ENCODE data around the gene CTR9. TPM values are rescaled to one million over a fixed set of nuclear protein-coding genes. Genes with fewer than 3 reads are reported as not detected.

CTR9 gene
- total and polyA plus RNA-seq, 9 of the 15 experiments (the other 6 are each of a cell fraction or from before 2014, with no cell fraction given) = 25.4 to 79.3 (median 47.3) TPM

GRCh38 chr11:10774811-10775210 lies 23.8 kb downstream of the CTR9 start:
- ChIA-PET CTCF (ENCODE audit: low intra/inter-chr PET ratio) (no interaction called here), POLR2A (interaction anchor here (0.6 to 0.7 kb wide), 2 partner anchors 8 to 57 kb away, joined by 3 read pairs; no protein-coding TSS in a partner anchor)
- H3K4me3 ChIP-seq = no peak overlapping the region
- no peak overlapping the region for H3K9ac ChIP-seq (ENCODE audit: insufficient read depth in 1 of 2, low read depth in 2 of 2, low read length in 2 of 2)
- BruUV-seq (replicated peaks) = no TSS peak
- DNase-seq (ENCODE audit: extremely low read depth in 1 of 4, low spot score in 3 of 4) (no peak), FAIRE-seq (no peak), ATAC-seq (no peak)
- TF ChIP-seq CHD4 (IDR thresholded peaks at IDR 0.05; ENCODE audit: insufficient read depth, insufficient replicate concordance, low read depth, low read length, poor library complexity, severe bottlenecking) (no peak), SLC30A9 (CRISPR knock-in tag; IDR thresholded peaks at IDR 0.05) (no peak), GATA2 (CRISPR knock-in tag; IDR thresholded peaks at IDR 0.05) (no peak), ZFP36 (IDR thresholded peaks at IDR 0.05; ENCODE audit: low read depth, low read length, partially characterized antibody) (no peak), MCM3 (IDR thresholded peaks at IDR 0.05) (no peak), TEAD4 (IDR thresholded peaks at IDR 0.05; ENCODE audit: low read length) (no peak), TEAD4 (CRISPR knock-in tag; IDR thresholded peaks at IDR 0.05; ENCODE audit: borderline replicate concordance) (no peak), FOXA1 (IDR thresholded peaks at IDR 0.05; ENCODE audit: borderline replicate concordance) (no peak), ILF3 (IDR thresholded peaks at IDR 0.05; ENCODE audit: borderline replicate concordance) (no peak)
- H2AFZ ChIP-seq (ENCODE audit: low read depth, low read length) = no peak overlapping the region
- WGBS (ENCODE audit: insufficient coverage, low coverage, missing lambda C conversion rate) = 93% methylated on average over 1 of the region's 2 CpGs
- in situ Hi-C loops (cut with MboI) (loop anchor here (25.0 kb wide), 1 partner anchor 487 kb away; no protein-coding TSS in a partner anchor), intact Hi-C loops (cut with micrococcal nuclease) (no loop called here)
- no peak overlapping the region for H3K27ac ChIP-seq (ENCODE audit: extremely low read depth, low read depth, low read length)
- no peaks in the 10 kb centered on the region for H3K4me1 ChIP-seq (replicated peaks in 1 of 2; ENCODE audit: control insufficient read depth in 2 of 2, insufficient read depth in 2 of 2, low read length in 2 of 2)
- no peaks in the 10 kb centered on the region for H4K20me1 ChIP-seq (replicated peaks; ENCODE audit: control insufficient read depth, insufficient read depth, low read length)
- H3K9me1 ChIP-seq (ENCODE audit: control insufficient read depth, insufficient read depth, low read length) = no peaks in the 10 kb centered on the region
- H3K4me2 ChIP-seq (ENCODE audit: insufficient read depth, low read length) = no peak overlapping the region
- H3K9me3 ChIP-seq (replicated peaks; ENCODE audit: control insufficient read depth, insufficient read depth, low read depth, low read length) = no peaks in the 10 kb centered on the region
- no peaks in the 10 kb centered on the region for H3K79me2 ChIP-seq (ENCODE audit: control insufficient read depth, insufficient read depth, low read length)
- no peaks in the 10 kb centered on the region for H3K27me3 ChIP-seq (ENCODE audit: control insufficient read depth in 2 of 2, insufficient read depth in 2 of 2, low read length in 2 of 2)
- H3K36me3 ChIP-seq (ENCODE audit: control insufficient read depth, insufficient read depth, low read length) = peaks cover 57% of the 10 kb centered on the region
